HG03558 (cell line): ENCODE measurements around the gene LRP5.
"Not testable (repeated sequence)": the region's sequence is repeated elsewhere in the genome, so short reads cannot be mapped to it uniquely, and the experiment has no call there.

ENCODE experiments used
- ATAC-seq: cut with Tn5 transposase; IDR thresholded peaks from one replicate; pipeline ENCODE4 v1.9.1; 2021; ENCODE audit warnings: moderate number of reproducible peaks; ENCODE audit not compliant: unreplicated experiment; ENCODE audit errors: extremely low read depth

LRP5 gene

DNA sequence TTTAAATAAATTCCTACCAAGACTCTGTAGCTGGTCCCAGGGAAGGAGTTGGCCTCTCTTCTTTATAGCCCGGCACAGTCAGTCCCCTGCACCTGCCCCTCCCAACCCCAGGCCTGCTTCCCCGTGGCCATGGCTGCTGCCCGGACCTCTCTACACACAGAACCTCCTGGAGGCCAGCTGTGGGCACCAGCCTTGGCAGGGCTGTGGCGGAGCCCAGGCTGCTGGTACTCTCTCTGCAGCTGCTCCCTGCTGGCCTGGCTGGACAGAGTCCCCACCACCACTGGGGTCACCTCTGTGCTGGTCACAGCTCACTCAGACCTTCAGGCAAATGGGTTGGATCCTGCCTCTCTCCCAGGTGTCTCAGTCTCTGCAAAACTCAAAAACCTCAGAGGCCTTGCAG, 69.3 kb downstream of the LRP5 start:
- ATAC-seq = no peak

DNA sequence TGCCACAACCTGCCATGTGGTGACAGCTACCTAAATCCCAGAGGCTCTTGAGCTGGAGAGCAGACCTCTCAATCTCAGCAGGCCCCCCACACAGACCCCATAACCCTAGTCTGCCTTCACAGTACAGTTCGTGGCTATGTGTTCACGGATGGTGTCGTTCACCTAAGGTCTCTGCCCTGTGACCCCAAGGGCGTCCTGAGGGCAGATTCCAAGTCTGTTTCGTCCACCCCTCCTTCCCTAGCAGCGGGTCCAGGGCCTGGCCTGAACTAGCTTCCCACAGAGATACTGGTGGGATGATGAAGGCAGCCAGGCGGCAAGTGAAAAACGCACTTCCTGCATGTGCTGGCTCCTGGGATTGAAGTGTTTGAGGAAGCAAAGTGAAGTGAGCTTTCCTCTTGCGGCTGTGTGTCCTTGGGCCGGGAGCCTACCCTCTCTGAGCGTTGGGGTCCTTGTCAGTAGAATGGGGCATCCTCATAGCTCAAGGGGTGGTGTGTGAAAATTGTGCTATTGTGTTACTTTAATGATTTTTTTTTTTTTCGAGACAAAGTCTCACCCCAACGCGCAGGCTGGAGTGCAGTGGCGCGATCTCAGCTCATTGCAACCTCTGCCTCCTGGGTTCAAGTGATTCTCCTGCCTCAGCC, 70.1 kb downstream of the LRP5 start:
- no peak for ATAC-seq

DNA sequence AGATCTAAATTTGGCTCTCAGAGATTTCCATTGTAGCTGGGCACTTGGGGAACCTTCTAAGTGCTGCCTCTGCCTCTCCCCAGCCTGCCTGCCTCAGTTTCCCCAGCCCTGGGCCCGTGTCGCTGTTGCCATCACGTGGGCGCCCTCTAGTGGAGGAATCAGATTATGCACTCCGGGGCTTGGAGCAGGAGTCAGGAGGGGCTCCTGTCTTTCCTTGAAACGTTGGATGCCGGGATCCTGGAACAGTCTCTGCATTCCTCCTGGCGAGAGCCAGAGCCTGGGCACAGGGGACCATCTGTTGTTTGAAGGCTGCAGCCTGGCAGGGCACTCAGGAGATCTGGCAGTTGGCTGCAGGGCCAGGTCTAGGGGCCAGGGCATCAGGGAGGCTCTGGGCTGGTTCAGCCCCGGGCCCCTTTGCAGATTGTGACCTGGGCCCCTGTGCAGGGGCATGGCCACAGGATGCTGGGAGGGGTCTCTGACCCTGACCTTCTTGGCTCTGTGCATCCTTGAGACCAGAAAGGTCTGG, 71.6 kb downstream of the LRP5 start:
- ATAC-seq = no peak

DNA sequence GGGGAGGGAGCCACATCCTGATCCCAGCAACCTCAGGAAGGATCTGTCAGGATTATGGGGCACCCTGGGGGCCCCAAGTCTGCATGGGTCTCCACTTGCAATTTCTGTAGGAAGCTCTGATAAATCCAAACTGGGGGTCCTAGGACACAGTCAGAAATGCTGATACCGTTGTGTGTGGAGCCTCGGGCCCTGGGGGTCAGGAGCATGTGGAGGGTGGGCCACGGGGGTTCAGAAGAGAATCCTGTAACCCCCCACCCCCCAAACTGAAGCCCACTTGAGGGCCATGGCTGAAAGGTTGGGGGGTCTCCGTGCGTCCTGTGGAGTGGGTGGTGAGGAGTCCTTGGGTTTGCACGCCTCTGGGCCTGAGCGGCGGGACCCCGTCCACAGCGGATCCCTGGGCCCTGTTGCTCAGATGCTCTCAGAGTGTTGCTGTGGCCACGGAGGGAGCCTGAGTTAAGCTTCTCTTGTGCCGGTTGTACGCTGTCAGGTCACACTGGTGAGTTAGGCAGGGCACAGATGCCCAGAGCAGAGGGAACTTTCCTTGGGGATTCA, 72.2 kb downstream of the LRP5 start:
- no peak for ATAC-seq

DNA sequence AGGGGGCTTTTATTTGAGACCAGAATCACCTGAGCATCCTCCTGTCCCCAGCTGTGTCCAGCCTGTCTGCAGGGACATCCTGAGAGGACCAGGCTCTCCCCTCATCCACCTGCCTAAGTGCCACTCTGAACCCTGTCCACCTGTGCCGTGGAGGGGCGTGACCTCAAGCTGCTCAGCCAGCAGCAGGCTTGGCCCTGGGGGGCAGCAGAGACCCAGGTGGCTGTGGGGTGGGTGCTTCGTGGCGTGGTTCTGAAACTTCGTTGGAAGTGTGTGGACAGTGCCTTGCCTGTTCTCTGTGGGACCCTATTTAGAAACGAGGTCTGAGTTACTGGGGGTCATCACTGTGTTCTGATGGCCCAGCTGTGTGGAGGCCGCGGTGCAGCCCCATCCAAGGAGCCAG, 72.7 kb downstream of the LRP5 start:
- ATAC-seq = no peak

DNA sequence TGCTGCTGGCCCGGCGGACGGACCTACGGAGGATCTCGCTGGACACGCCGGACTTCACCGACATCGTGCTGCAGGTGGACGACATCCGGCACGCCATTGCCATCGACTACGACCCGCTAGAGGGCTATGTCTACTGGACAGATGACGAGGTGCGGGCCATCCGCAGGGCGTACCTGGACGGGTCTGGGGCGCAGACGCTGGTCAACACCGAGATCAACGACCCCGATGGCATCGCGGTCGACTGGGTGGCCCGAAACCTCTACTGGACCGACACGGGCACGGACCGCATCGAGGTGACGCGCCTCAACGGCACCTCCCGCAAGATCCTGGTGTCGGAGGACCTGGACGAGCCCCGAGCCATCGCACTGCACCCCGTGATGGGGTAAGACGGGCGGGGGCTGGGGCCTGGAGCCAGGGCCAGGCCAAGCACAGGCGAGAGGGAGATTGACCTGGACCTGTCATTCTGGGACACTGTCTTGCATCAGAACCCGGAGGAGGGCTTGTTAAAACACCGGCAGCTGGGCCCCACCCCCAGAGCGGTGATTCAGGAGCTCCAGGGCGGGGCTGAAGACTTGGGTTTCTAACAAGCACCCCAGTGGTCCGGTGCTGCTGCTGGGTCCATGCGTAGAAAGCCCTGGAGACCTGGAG, 74.1 kb downstream of the LRP5 start:
- no peak for ATAC-seq

DNA sequence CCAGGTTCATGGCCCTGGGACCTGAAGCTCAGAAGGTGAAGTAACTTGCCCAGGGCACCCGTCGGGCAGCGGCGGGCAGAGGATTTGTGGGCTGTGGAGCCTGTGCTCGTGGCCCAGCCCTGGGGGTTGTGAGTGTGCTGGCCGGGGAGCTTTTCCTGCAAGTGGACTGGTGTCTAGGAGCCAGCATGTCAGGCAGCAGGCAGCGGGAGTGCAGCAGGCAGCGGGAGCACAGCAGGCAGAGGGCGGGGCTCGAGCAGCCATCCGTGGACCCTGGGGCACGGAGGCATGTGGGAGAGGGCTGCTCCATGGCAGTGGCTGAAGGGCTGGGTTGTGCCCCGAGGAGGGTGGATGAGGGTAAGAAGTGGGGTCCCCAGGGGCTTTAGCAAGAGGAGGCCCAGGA, 75.4 kb downstream of the LRP5 start:
- ATAC-seq = no peak

DNA sequence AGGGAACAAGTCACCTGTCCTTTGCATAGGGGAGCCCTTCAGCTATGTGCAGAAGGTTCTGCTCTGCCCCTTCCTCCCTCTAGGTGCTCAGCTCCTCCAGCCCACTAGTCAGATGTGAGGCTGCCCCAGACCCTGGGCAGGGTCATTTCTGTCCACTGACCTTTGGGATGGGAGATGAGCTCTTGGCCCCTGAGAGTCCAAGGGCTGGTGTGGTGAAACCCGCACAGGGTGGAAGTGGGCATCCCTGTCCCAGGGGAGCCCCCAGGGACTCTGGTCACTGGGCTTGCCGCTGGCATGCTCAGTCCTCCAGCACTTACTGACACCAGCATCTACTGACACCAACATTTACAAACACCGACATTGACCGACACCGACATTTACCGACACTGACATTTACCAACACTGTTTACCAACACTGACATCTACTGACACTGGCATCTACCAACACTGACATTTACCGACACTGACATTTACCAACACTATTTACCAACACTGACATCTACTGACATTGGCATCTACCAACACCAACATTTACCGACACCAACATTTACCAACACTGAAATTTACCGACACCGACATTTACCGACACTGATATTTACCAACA, 76.3 kb downstream of the LRP5 start:
- no peak for ATAC-seq

DNA sequence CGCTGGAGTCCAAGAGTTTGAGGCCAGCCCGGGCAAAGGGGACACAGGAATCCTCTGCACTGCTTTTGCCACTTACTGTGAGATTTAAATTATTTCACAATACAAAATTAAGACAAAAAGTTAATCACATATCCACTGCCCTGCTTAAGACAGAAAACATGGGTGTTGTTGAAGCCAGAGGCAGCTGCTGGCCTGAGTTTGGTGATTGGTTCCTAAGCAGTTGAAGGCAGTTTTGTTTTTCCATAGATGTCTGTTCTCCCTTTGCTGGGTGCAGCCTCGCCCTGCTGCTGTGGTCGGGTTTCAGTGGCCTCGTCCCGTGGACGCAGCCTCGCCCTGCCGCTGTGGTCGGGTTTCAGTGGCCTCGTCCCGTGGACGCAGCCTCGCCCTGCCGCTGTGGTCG, 77.9 kb downstream of the LRP5 start:
- ATAC-seq = no peak

DNA sequence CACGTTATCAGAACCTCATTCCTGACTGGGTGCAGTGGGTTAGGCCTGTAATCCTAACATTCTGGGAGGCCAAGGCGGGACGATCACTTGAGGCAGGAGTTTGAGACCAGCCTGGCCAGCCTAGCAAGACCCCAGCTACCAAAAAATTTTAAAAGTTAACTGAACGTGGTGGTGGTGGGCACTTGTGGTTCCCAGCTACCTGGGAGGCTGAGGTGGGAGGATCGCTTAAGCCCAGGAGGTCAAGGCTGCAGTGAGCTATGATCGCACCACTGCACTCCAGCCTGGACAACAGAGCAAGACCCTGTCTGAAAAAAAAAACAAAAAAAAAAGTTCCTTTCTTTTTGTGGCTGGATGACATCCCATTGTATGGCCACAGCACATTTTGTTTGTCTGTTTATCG, 80.4 kb downstream of the LRP5 start:
- no peak for ATAC-seq

DNA sequence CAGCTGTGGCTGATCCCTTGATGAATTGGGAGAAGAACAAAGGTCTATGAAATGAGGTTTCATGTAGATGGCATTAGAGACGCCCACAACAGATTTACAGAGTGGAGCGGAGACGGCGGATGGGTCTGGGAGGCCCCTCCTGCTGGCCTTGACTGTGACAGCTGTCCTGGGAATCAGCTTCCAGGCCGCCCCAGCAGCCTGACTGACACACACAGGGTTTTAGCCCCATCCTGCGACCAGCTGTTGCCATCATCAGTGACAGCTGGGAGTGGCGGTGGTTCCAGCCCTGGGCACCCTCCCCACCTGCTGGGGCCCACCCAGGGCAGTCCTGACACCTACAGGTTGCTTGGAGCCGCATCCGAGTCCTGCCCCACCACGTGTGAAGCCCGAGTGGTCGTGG, 84.1 kb downstream of the LRP5 start:
- ATAC-seq = no peak

DNA sequence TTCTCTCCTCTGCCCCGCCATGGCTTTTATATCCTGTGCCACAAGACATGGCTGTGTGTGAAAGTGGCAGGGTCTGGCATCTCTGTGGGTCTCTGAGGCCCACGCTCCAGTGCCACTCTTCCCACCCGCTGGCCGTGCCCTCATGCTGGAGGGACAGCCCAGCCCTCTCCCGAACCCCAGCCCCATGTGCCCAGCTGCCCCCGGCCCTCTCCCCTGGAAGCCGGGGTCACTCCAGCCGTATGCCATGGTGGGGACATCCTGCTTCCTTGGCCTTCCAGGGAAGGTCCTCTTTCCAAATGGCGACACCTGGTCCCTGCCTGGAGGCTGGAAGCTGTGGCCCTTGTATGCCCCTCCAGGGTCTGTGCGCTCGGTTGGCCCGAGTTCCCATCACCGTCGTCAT, 84.9 kb downstream of the LRP5 start:
- ATAC-seq = no peak

DNA sequence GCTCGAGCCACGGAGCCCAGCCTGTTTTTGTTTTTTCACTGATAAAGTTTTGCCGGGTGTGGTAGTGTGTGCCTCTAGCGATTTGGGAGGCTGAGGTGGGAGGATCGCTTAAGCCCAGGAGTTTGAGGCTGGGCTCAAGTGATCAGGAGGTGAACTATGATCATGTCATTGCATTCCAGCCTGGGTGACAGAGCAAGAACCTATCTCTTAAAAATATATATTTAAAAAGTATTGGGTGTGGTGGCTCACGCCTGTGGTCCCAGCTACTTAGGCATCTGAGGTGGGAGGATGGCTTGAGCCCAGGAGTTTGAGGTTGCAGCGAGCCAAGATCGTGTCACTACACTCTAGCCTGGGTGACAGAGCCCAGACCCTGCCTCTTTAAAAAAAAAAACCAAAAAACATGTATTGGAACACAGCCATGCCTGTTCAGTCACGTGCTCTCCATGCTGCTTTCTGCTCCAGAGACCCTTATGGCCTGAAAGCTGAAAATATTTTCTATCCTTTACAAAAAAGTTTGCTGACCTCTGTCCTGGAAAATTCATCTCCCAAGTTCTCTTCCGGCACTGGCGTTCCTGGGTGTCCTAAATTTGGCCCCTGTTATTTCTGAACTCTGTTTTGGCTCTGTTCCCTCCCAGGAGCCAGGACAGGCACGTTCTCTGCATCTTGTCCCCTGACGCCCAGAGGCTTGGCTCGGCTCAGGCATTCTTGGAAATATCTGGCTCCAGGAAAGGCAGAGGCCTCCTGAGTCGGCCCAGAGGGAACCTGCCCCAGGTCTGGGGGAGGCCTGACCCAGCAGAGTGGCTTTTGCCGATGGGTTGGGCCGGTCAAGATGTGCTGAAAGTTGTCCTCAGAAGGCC, 86.8 kb downstream of the LRP5 start:
- no peak for ATAC-seq

DNA sequence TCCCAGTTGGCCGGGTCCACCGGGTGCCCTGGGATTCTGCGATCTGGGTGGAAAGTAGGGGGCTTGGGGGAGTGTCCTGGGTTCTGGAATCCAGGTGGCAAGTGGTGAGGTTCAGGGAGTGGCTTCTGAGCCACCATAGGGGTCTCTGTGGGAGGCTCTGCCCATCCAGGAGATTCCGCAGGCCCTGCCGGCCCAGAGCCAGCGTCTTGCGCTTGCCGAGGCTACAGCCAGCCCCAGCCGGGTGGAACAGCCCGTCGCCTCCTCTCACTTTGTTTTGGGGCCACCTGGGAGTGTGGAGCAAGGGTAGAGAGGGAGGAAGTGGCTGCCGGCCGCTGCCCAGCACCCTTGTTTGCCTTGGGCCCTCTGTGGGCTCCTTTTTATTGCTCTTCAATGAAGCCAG, 87.5 kb downstream of the LRP5 start:
- no peak for ATAC-seq

DNA sequence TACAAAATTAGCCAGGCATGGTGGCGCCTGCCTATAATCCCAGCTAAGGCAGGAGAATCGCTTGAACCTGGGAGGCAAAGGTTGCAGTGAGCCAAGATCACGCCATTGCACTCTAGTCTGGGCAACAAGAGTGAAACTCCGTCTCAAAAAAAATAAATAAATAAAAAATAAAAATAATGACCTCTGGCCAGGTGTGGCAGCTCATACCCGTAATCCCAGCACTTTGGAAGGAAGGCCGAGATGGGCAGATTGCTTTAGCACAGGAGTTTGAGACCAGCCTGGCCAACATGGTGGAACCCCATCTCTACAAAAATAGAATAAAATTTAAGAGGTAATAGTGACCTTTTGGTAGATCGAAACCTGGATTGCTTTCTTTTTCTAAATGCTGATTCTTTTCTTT, 88.2 kb downstream of the LRP5 start:
- ATAC-seq = not testable (repeated sequence)

DNA sequence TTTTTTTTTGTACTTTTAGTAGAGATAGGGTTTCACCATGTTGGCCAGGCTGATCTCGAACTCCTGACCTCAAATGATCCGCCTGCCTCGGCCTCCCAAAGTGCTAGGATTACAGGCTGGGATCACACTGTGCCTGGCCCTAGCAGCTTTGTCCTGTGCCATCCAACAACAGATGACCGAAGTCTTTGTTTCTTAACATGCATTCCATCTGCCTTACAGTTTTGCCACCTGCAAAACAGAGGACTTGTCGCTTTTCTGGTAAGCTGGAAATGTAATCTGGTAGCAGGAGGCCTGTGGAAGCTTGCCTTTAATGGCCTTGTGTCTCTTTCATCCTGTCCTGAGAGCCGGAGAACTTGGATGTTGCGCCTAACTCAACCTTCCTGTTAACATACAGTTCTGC, 89.5 kb downstream of the LRP5 start:
- no peak for ATAC-seq

DNA sequence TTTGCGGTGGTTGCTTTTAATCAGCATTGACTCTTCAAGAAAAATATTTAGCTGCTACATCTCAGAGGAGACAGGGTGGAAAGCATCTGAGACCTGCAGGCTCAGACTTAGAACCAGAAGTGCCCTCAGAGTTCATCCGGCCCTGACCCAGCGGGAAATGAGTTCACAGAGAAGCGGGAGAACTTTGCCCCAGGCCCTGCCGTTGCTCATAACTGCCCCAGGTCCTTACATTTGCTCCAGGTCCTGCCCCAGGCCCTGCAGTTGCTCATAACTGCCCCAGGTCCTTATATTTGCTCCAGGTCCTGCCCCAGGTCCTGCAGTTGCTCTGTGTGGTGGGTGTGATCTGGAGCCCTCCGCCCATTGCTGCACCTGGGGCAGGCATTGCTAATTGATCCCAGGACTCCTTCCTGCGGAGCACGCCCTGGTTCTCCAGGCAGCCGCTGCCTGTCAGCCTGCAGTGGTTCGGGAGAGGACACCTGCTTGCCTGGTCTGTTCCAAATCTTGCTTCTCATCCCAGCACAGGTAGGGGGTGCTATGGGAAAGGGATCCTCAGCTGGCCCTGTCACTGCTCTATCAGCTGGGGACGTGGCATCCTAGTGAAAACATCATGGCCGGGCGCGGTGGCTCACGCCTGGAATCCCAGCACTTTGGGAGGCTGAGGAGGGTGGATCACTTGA, 90.1 kb downstream of the LRP5 start:
- no peak for ATAC-seq

DNA sequence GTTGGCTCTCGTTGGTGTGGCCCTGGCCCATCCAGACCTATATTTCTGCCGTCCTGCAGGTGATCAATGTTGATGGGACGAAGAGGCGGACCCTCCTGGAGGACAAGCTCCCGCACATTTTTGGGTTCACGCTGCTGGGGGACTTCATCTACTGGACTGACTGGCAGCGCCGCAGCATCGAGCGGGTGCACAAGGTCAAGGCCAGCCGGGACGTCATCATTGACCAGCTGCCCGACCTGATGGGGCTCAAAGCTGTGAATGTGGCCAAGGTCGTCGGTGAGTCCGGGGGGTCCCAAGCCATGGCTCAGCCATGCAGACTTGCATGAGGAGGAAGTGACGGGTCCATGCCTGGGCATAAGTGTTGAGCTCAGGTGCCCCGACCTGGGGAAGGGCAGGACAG, 91.0 kb downstream of the LRP5 start:
- ATAC-seq = no peak

DNA sequence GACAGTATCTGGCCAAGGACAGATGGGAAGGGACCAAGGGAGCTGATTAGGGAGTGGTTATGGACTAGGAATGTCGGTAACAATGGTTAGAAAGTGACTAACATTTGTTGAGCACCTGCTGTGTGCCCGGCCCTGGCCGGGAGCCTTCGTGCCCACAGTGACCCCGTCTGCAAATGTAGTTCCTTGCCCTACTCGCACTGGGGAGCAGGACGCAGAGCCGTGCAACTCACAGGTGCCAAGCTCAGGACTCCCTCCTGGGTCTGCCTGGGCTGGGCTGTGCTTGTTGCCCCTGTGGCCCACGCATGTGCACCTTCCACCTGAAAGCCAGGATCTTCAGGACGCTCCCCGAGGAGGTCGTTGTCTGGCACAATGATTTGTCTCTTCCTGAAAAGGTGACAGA, 91.4 kb downstream of the LRP5 start:
- ATAC-seq = no peak
